HG02759 (cell line): Measurements from ENCODE around the gene KRTAP5-8.
"Not testable (repeated sequence)": the region's sequence is repeated elsewhere in the genome, so short reads cannot be mapped to it uniquely, and the experiment has no call there.

Experiments used
- ATAC-seq: cut with Tn5 transposase; IDR thresholded peaks from one replicate; pipeline ENCODE4 v1.9.1; 2021; ENCODE audit warnings: mild to moderate bottlenecking, moderate library complexity; ENCODE audit not compliant: unreplicated experiment

KRTAP5-8 gene

GRCh38 chr11:71542879-71543777 is 5.3 kb downstream of the KRTAP5-8 start:
- no peak for ATAC-seq

GRCh38 chr11:71543866-71544265 is 6.0 kb downstream of the KRTAP5-8 start:
- ATAC-seq, result no peak

GRCh38 chr11:71544525-71545214 is 6.8 kb downstream of the KRTAP5-8 start:
- ATAC-seq, result no peak

GRCh38 chr11:71545405-71545966 is 7.7 kb downstream of the KRTAP5-8 start:
- ATAC-seq, result no peak

- no peak for ATAC-seq
These were observed 10.3 kb downstream of the KRTAP5-8 start, which contains the start of gene KRTAP5-9 for GRCh38 chr11:71548120-71548519. Gene KRTAP5-9 (plus strand): TSS chr11:71548420. CDS start chr11:71548658, 238 bp downstream.

GRCh38 chr11:71548716-71549151 is 10.9 kb downstream of the KRTAP5-8 start:
- no peak for ATAC-seq

- no peak for ATAC-seq
These were observed 13.9 kb downstream of the KRTAP5-8 start for GRCh38 chr11:71551711-71552110.

GRCh38 chr11:71554996-71555395 is 17.2 kb downstream of the KRTAP5-8 start:
- ATAC-seq, result no peak

GRCh38 chr11:71555508-71555907 is 17.7 kb downstream of the KRTAP5-8 start:
- no peak for ATAC-seq

- ATAC-seq, result no peak
These were observed 18.2 kb downstream of the KRTAP5-8 start for GRCh38 chr11:71556018-71556417.

GRCh38 chr11:71557257-71557656 is 19.4 kb downstream of the KRTAP5-8 start:
- no peak for ATAC-seq

- ATAC-seq, result no peak
These were observed 21.2 kb downstream of the KRTAP5-8 start for GRCh38 chr11:71558996-71559395.

- no peak for ATAC-seq
These were observed 24.3 kb downstream of the KRTAP5-8 start for GRCh38 chr11:71562120-71562519.

- ATAC-seq, result no peak
These were observed 25.6 kb downstream of the KRTAP5-8 start for GRCh38 chr11:71563406-71563805.

- no peak for ATAC-seq
These were observed 26.6 kb downstream of the KRTAP5-8 start for GRCh38 chr11:71564430-71564829.

- no peak for ATAC-seq
These were observed 27.4 kb downstream of the KRTAP5-8 start, which contains the start of gene KRTAP5-10 for GRCh38 chr11:71565263-71565662. Gene KRTAP5-10 (plus strand): TSS chr11:71565563. CDS start chr11:71565588, 25 bp downstream.

GRCh38 chr11:71566081-71566620 is 28.3 kb downstream of the KRTAP5-8 start:
- no peak for ATAC-seq

- not testable (repeated sequence) for ATAC-seq
These were observed 29.1 kb downstream of the KRTAP5-8 start for GRCh38 chr11:71566626-71567599.

- not testable (repeated sequence) for ATAC-seq
These were observed 29.8 kb downstream of the KRTAP5-8 start for GRCh38 chr11:71567633-71568032.
